Fibroblast of skin of right quadriceps (primary cell): ENCODE results near the gene CDC42SE2.
"Not testable (repeated sequence)": the region's sequence is repeated elsewhere in the genome, so short reads cannot be mapped to it uniquely, and the experiment has no call there.

Experiments
- DNase-seq: peaks from one replicate; pipeline ENCODE4 v3.0.0-alpha.2; 2013

Gene CDC42SE2

DNA sequence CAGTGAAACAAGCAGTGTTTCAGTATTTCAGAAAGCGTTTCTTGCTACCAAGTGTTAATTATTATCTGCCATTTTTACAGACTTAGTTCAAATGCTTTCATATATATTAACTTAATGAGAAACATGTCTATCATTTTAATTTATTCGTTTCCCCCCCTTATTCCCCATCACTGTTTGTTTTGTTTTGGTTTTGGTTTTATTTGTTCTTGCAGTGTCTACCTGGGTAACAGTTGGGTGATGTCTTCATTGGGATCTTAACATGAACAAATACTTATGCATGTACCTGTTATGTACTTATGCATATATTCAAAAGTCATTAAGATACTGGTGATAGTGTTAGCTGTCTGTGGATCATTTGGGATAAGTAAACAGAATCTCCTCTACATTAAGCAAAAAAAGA lies 108.0 kb downstream of the CDC42SE2 start:
- no peak for DNase-seq

DNA sequence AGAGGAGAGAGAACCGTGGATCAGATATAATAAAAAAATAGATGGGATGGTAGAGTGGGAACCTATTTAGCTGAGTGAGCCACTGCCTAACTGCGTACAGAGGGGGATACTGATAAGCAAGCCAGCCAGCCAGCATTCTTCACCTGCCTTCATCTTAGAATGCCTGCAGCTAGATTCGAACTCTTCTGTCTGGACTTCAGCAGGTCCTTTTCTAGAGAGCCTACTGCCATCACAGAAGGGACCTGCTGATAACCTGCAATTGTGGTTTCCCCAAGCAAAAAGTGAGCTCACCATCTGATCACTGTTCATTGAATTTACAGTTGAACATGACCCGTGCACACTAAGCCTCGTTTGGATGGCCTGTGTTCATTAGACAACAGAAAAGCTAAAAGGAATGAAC lies 109.4 kb downstream of the CDC42SE2 start:
- no peak for DNase-seq

DNA sequence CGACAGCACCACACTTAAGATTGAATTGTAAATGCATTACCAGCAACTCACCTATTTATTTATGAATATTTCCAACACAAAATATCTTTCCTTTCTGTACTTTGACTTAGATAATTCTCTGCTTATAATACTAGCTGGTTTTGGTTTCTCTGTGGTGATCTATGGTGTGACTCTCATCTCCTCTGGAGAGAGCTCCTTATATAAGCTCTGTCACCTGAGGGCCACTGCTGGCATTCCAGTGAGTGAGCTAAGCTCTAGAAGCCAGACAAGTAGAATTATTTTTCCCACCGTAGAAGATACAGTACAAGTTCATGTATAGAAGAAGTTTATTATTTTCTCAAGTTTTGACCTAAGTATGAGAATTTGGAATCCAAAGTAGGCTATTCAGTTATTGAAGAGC lies 111.5 kb downstream of the CDC42SE2 start:
- DNase-seq = no peak

DNA sequence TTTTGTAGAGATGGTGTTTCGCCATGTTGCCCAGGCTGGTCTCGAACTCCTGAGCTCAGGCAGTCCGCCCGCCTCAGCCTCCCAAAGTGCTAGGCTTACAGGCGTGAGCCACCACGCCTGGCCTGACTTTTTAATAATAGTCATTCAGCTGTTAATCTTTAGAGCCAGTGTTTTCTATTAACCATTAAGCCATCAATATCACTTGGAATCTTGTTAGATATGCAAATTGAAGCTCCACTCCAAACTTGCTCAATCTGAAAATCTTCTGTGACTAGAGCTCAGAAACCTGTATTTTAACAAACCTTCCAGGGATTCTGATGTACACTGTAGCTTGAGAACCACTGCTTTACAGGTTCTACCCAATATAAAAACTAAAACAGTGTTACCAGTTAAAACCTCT lies 113.5 kb downstream of the CDC42SE2 start:
- no peak for DNase-seq

DNA sequence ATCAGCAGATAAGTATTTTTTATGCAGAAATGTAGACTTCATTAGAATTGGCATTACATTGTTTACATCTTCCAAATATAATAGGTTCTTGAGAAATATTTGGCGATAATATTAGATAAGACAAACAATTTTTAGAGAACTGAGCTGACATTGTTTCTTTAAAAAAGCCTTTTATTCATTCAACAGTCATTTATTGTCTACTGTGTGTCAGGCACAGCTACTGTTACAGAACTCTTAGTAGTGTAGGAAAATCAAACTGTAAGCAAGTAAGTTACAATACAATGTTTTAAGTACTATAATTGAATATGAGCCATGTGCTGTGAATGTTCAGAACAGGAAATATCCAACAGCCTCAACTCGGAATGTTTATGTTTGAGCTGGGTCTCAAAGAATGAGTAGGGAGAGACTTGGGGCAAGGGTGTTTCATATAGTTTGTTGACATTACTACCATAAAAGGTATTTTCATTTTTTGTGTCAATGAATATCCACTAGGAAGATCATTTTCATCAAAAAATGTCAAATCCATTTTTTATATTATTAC lies 114.0 kb downstream of the CDC42SE2 start:
- peak; percentile 71 for DNase-seq

DNA sequence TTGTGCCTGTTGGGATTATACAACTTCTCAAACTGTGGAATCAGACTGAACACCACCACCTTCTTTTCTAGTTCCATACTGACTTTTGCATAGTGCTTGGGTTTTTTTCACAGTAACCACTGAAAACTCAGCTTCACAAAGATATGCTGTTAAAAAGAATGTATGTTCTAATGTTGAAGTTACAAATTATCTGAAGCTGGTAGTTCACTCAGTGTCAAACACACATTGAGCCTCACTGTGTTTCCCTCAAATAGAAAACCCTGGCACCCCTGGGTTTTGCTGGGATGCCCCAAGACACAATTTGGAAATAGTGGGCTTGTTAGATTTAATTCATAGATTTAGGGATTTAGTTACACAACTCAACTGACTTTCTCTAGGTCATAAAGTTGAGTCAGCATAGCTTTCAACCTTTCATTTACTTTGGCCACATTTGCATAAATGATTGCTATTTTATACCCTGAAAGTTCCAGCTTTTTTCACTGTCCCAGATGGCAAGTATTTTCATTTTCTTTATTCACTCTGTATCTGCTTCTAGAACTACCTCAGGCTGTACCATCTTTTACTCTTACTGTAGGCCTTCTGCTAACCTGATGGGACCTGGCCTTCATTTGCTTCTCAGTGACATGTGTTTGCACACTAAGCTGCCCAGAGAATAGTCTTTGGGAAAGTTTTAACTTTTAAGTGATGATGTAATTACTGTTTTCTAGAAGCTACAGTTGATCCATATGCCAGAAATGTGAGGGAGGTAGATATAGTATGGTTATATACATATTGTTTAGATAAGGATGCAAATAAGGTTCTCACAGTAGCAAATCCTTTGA lies 115.1 kb downstream of the CDC42SE2 start:
- peak; percentile 7 for DNase-seq

DNA sequence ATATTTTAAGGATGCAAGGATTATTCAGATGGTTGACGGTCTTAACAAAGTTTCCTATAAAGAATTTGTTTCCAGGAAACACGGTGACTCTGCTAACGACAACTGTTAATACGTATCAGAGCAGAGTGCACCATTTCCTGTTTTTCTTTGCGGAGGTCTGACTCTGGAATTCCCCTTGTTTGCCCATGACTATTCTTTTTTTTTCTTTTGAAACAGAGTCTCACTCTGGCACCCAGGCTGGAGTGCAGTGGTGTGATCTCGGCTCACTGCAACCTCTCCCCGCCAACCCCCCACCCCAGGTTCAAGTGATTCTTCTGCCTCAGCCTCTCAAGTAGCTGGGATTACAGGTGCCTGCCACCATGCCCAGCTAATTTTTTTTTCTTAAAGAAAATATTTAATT lies 115.9 kb downstream of the CDC42SE2 start:
- peak; percentile 50 for DNase-seq

DNA sequence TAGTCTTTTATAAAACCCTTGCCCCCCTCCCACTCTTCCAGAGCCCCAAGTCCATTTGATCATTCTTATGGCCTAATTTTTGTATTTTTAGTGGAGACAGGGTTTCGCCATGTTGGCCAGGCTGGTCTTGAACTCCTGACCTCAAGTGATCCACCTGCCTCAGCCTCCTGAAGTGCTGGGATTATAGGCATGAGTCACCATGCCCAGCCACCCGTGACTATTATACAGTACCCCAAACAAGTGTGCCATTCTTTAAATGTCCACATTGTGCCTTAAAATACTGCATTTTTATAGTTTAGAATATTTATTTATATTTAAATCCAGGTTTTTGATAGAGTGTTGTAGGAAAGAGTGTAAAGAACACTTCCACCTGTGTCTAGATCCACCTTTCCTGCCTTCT lies 116.4 kb downstream of the CDC42SE2 start:
- not testable (repeated sequence) for DNase-seq

DNA sequence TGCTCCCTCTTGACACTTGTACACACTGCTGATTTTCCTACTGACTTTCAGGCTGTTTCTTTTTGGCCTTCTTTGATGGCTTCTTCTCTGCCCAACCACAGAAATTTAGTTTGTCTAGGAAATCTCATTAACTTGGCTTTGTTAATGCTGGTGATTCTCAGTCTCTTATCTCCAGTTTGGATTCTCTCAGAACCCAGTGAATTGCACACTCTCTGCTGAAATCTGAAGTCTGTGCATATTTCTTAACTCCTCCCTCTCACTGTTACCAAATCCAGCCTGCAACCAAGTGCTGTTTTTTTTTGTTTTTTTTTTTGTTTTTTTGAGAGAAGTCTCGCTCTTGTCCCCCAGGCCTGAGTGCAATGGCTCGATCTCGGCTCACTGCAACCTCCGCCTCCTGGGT lies 117.2 kb downstream of the CDC42SE2 start:
- DNase-seq = no peak

DNA sequence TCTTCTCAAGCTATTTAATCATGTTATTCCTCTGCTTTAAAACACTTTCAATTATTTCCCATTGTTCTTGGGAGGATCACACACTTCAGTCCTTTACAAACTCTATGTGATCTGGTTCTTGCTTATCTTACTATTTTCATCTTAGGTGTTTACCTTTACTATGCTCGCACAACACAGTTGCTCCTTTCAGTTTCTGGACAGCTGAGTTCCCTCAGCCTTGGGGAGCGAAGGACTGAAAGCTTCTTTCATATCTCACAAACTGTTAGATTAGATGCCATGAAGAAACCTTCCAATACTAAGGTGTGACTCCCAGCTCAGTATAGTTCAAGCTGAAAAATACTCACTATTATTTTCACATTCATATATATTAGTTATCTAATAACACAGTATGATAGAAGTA lies 117.9 kb downstream of the CDC42SE2 start:
- no peak for DNase-seq

DNA sequence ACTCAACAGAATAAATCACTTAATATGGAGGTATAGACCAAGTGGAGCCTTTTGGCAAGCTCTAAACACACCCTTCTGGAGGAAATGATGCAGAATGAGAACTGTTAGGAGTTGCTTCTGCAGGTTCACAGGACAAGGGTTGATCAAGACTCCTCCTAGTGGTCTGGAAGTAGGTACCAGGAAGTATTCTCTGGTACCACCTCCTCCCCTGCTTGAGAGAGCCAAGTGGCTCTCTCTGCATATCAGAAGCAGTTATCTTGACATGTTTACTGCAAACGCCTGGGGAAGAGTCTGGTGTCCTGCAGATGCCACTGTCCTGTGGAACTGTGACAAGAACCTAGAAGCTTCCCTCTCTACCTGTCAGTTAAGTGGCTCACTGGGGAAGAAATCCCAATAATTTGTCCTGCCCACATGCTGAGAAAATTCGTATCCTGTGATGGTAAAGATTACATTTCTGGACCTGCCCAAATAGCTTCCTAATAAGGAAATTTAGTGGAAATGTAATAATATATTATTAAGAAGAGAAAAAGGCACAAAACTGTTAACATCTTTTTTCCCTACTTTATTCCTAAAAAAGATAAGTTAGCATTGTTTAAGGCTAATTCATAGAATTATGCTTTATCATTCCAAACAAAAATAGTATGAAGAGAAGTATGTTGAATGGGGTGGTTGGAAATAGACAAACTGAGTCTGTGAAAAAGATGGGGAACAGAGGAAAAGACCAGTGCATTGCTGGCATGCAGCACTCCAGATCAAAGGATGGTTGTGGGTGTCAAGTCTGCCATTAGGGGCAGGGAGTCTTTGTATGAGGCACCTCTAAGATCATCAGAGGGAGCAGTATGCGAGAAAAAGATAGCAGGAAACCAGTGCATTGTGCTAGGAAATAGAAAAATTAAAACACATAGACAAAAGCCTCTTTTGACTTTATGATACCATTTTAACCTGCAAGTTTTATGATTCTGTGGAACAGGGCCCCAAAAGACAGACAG lies 118.8 kb downstream of the CDC42SE2 start:
- DNase-seq = peak; percentile 49

DNA sequence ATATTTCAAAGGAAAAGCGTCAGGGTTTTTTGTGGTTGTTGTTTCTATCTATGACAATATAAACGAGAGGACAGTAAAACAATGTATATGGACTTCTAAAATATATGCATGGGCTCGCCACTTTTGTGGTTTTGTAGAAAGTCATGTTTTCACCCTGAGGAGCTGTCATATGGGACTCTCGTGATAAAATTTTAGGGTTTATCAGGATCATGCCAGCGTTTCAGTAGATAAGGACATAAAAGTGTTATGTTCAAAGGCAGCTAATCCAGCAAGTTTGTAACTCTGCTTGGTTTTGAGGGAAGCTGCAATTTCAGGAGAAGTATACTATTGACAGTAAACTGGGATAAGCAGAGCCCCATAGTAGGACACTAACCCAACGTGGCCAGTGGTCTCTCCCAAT lies 120.3 kb downstream of the CDC42SE2 start:
- no peak for DNase-seq

DNA sequence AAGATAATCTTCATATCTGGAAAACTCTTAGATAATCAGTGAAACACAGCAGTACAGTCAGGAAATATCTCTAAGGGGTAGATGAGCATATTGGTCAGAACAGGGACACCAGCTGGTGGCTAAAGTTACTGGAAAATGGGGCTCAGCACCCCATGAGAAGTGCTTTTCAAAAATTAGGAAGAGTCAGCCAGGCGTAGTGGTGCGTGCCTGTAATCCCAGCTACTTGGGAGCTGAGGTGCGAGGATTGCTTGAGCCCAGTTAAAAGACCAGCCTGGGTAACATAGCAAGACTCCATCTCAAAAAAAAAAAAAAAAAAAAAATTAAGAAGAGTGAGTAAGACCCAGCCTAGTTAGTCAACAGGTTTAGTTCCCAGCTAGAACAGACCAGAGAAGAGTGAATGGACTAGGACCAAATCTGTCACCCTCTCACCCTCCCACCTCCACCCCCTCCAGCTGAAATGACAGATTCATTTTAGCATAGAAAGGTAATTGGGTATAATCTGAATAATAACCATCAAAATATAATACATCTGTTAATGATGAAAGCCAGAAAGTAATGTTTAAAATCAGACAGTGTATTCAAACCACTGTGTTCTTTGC lies 120.9 kb downstream of the CDC42SE2 start:
- DNase-seq = no peak

DNA sequence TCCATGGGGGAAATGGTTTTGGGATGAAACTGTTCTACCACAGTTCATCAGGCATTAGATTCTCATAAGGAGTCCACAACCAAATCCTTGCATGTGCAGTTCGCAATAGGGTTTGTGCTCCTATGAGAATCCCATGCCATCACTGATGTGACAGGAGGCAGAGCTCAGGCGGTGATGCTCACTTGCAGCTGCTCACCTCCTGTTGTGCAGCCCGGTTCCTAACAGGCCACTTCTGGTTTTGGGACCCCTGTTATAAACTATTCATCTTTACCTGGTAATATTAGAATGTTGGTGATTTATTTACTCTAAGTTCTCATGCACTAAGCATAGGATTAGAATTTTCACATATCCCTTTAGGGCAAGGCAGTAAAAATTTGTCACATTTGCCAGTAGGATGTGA lies 122.3 kb downstream of the CDC42SE2 start:
- DNase-seq = no peak

DNA sequence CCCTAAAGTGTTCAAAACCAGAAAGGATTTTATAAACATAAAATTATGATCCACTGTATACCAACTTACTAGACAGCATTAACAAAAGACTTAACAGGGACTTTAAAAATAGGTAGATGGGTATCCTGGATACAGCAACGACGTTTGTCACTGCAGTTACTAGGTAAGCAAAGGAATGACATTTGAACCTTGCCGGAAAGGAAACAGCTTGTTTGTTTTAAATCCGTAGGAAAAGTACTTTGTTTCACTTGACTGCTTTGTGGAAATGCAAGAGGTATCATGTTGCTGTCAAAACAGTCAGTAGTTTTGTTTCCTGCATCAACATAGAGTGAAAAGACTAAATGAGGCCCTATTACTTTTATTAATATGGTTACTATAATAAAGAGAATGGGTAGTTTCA lies 122.9 kb downstream of the CDC42SE2 start:
- no peak for DNase-seq

DNA sequence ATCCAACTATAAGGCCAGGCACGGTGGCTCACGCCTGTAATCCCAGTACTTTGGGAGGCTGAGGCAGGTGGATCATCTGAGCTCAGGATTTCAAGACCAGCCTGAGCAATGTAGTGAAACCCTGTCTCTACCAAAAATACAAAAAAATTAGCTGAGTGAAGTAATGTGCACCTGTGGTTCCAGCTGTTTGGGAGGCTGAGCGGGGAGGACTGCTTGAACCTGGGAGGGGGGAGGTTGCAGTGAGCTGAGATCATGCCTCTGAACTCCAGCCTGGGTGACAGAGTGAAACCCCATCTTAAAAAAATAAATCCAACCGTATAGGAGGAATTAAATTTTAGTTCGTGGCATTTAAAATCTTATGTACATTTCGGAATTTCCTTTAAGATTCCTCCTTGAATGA lies 123.4 kb downstream of the CDC42SE2 start:
- DNase-seq = no peak

DNA sequence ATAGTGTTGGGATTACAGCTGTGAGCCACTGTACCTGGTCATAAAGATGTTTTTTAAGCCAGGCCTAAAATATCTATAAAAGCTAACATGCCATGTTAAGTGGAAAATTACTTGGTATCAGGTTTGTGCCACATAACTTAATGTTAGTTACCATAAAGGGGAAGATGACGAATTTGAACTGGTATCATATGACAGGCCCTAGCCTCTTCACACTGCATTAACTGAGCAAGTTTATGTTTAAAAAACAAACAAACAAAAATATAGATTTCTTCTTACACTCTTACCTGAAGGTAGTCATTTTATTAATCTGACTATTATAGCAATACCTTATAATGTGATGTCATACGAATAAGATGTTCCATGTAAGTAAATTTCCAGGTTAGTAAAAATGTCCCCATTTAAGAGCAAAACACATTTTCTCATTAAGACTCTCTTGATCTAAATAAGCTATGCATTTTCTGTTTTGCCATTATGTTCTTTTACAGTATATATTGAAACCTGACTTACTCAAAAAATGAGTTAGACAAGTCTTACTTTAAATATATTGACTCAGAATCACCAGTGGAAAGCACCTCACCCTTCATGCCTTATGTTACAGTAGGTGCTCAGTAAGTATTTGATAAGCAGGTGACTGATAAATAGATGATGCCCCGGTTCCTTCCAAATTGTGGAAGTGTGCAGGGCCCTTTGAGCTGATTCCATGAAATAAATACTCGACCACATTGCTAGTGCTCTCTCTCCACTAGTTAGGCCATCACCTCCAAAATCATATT lies 125.4 kb downstream of the CDC42SE2 start:
- DNase-seq = no peak

DNA sequence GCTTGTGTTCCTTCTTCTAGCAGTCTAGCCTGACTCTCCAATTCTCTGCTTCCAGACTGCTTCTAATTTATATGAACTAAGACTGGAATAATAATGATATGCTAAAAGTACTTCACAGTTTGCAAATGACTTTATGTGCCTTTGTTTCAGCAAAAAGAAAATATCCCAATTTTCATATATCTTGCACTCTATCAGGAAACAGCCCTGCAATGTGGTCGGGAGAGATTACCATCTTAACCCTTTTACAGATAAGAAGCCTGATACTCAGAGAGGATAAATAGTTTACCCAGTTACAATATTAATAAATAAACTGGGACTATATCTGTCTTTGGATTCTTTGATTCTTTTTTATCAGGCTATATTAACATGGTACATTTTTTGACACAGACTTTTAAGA lies 126.0 kb downstream of the CDC42SE2 start:
- DNase-seq = no peak

DNA sequence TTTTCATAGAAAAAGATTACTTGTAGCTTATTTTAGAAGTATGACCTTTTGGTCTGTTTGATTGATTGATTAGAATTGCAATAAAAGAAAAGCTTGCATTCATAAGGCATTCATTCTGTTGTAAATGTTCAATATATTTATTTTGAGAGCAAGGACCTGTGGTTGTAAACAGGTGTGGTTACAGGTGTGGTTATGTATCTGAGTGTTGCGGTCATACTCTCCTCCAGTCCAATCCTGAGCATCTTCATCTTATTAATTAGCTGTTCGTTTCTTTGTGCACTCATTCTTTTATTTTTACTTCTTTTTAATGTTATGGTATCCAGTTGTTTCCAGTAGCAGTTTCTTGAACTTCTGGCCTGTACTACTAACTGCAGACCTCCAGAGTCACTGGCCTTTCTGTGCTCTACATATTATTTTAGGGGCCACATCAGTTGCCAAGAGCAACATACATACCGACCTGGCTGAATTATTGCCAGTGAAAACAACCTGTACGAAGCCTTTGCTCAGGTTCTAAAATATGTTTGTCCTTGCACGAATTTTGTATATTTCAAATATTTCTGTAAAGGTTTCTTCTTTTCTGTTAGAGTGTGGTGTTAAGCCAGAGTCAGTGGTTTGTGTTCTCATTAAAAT lies 128.7 kb downstream of the CDC42SE2 start:
- DNase-seq = no peak

DNA sequence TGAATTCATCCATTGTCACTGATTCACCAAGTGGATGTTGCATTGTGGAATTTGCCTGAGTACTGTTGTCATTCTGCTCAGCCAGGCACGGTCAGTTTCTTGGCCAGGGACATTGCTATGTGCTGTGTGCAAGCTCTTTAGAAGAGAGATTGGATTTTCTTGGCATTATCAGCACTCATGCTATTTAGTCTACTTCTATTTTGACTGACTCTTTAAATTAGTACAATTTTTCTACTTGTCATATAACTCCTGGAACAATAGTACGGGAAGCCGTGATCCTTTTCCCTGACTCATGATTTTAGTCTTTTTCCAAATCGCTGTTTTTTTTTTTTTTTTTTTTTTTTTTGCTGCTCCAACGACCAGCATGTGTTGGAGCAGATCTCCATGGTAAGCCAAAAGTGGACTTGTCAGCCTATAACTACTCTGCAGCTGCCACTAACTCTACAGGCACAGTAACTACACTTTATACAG lies 129.7 kb downstream of the CDC42SE2 start:
- DNase-seq = no peak

DNA sequence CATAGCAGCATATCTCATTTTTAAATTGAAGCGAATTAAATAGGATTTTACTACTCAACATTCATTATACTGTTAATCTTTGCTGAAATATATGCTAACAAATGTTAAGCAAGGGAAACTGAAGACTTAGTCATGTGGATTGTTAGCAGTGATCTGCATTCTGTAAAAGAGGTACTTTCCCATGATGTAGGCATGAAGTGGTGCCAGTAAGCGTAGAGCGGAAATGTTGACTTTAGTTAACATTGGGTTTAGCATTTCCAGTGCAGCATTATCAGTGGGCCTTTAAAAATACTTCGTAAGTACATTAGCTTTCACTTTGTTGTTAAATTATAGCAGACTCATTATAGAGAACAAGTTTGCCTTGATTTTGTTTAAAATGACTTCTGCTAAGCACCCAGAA lies 130.3 kb downstream of the CDC42SE2 start:
- peak; percentile 9 for DNase-seq

DNA sequence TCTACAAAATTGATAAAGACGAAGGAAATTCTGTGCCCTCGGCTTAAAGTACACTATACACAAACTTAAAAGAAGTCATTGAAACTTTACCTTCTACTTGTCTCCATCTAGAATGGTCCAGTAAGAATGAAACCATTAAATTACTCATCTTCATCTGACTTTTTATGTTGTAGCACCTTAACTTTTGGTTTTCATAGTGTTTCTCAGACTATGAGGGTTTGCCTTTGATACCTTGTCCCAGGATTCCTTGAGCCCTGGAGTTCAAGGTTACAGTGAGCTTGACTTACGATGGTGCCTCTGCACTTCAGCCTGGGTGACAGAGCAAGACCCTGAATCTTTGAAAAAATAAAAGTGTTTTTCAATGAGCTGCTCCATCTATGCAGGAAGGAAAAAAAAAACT lies 132.2 kb downstream of the CDC42SE2 start:
- no peak for DNase-seq
